Activated CD4-positive, alpha-beta T cell treated with anti-CD3 and anti-CD28 coated beads, Interleukin-2, Interleukin-6, amounts not matched to agents 100 ng/mL and 50 ng/mL, durations not matched to agents 16 hours and 8 hours (primary cell): ENCODE results near the gene KRTAP5-7.
"Not testable (repeated sequence)": the region's sequence is repeated elsewhere in the genome, so short reads cannot be mapped to it uniquely, and the experiment has no call there.

ENCODE experiments used
- DNase-seq: peaks from one replicate; pipeline ENCODE4 v3.0.0-alpha.2; 2020

Gene KRTAP5-7

GRCh38 chr11:71496421-71496820, 30.6 kb upstream of the KRTAP5-7 start:
- DNase-seq, result no peak

- DNase-seq, result no peak
These were observed 29.0 kb upstream of the KRTAP5-7 start for GRCh38 chr11:71498091-71498490.

- DNase-seq, result peak; percentile 35
These were observed 27.9 kb upstream of the KRTAP5-7 start for GRCh38 chr11:71499125-71499524.

GRCh38 chr11:71499546-71499945, 27.5 kb upstream of the KRTAP5-7 start:
- DNase-seq, result no peak

GRCh38 chr11:71500601-71501021, 26.5 kb upstream of the KRTAP5-7 start:
- DNase-seq, result no peak

GRCh38 chr11:71501071-71501985, 25.7 kb upstream of the KRTAP5-7 start:
- no peak for DNase-seq

GRCh38 chr11:71502026-71502425, 25.0 kb upstream of the KRTAP5-7 start:
- DNase-seq, result no peak

GRCh38 chr11:71502871-71503435, 24.1 kb upstream of the KRTAP5-7 start:
- DNase-seq, result no peak

GRCh38 chr11:71504531-71504930, 22.5 kb upstream of the KRTAP5-7 start:
- DNase-seq, result no peak

GRCh38 chr11:71505001-71505400, 22.1 kb upstream of the KRTAP5-7 start:
- no peak for DNase-seq

GRCh38 chr11:71505781-71506180, 21.3 kb upstream of the KRTAP5-7 start:
- no peak for DNase-seq

GRCh38 chr11:71507102-71507501, 20.0 kb upstream of the KRTAP5-7 start:
- DNase-seq, result no peak

GRCh38 chr11:71518506-71519471, 8.3 kb upstream of the KRTAP5-7 start:
- no peak for DNase-seq

- DNase-seq, result no peak
These were observed 7.5 kb upstream of the KRTAP5-7 start for GRCh38 chr11:71519546-71519945.

- no peak for DNase-seq
These were observed 1.7 kb upstream of the KRTAP5-7 start for GRCh38 chr11:71525188-71525937.

- DNase-seq, result no peak
These were observed 1.1 kb upstream of the KRTAP5-7 start for GRCh38 chr11:71525938-71526495.

- no peak for DNase-seq
These were observed 626 bp downstream of the KRTAP5-7 start for GRCh38 chr11:71527576-71528210.

- DNase-seq, result no peak
These were observed 3.5 kb downstream of the KRTAP5-7 start for GRCh38 chr11:71530602-71531001.

- no peak for DNase-seq
These were observed 5.1 kb downstream of the KRTAP5-7 start for GRCh38 chr11:71532036-71532610.

- not testable (repeated sequence) for DNase-seq
These were observed 7.9 kb downstream of the KRTAP5-7 start for GRCh38 chr11:71534711-71535608.
